NCI-H446 treated with DMSO at 0.1 percent for 48 hours (cell line): ENCODE results near the gene IL16.
"Not testable (repeated sequence)": the region's sequence is repeated elsewhere in the genome, so short reads cannot be mapped to it uniquely, and the experiment has no call there.

ENCODE experiments used
- DNase-seq: peaks from one replicate; lab custom pipeline; 2025; lab: John Stamatoyannopoulos, UW

IL16 gene

GRCh38 chr15:81207987-81208386, 11.3 kb downstream of the IL16 start:
- DNase-seq: not testable (repeated sequence)

- no peak for DNase-seq
These were observed 13.0 kb downstream of the IL16 start for GRCh38 chr15:81209635-81210034.

GRCh38 chr15:81211376-81211775, 14.7 kb downstream of the IL16 start:
- DNase-seq: no peak

GRCh38 chr15:81213982-81214381, 17.3 kb downstream of the IL16 start:
- no peak for DNase-seq

GRCh38 chr15:81215531-81215930, 18.9 kb downstream of the IL16 start:
- DNase-seq: no peak

GRCh38 chr15:81215983-81216382, 19.3 kb downstream of the IL16 start:
- DNase-seq: no peak

- no peak for DNase-seq
These were observed 19.7 kb downstream of the IL16 start for GRCh38 chr15:81216422-81216821.

- DNase-seq: no peak
These were observed 24.8 kb downstream of the IL16 start for GRCh38 chr15:81221449-81221848.

GRCh38 chr15:81222007-81222406, 25.3 kb downstream of the IL16 start:
- no peak for DNase-seq

- DNase-seq: no peak
These were observed 26.8 kb downstream of the IL16 start for GRCh38 chr15:81223346-81223971.

- no peak for DNase-seq
These were observed 27.6 kb downstream of the IL16 start for GRCh38 chr15:81224232-81224631.

- peak; percentile 8 for DNase-seq
These were observed 28.5 kb downstream of the IL16 start for GRCh38 chr15:81225161-81225671.

- no peak for DNase-seq
These were observed 31.0 kb downstream of the IL16 start for GRCh38 chr15:81227716-81228115.

- no peak for DNase-seq
These were observed 32.9 kb downstream of the IL16 start for GRCh38 chr15:81229586-81229985.

GRCh38 chr15:81235276-81236123, 38.8 kb downstream of the IL16 start:
- no peak for DNase-seq

GRCh38 chr15:81239190-81239589, 42.5 kb downstream of the IL16 start:
- no peak for DNase-seq

GRCh38 chr15:81242778-81243177, 46.1 kb downstream of the IL16 start:
- no peak for DNase-seq

- DNase-seq: no peak
These were observed 47.6 kb downstream of the IL16 start for GRCh38 chr15:81244306-81244705.

GRCh38 chr15:81253846-81254245, 57.2 kb downstream of the IL16 start:
- no peak for DNase-seq

GRCh38 chr15:81254277-81254915, 57.7 kb downstream of the IL16 start:
- DNase-seq: no peak

GRCh38 chr15:81254916-81255290, 58.2 kb downstream of the IL16 start:
- DNase-seq: no peak

GRCh38 chr15:81255315-81255957, 58.8 kb downstream of the IL16 start:
- DNase-seq: no peak
